Ovary (tissue), 10 donors: ENCODE measurements around the gene SPATA31D1. TPM values are rescaled to one million over a fixed set of nuclear protein-coding genes. Genes with fewer than 3 reads are reported as not detected.
"Not testable (repeated sequence)": the region's sequence is repeated elsewhere in the genome, so short reads cannot be mapped to it uniquely, and the experiment has no call there.

ENCODE experiments used
- DNase-seq, 5 donors: peaks; one replicate each; pipeline ENCODE4 v3.0.0-alpha.2; 2019 to 2020
- H3K27ac ChIP-seq, 2 donors: fragments of 200-600 bp; one replicate each; pipeline versions ENCODE4 v1.5.1 to v1.8.0; 2019 to 2022
- H3K27me3 ChIP-seq: fragments of 200-600 bp; one replicate; pipeline ENCODE4 v1.8.0; 2022
- H3K36me3 ChIP-seq: fragments of 200-600 bp; sonication (generic); one replicate; pipeline ENCODE4 v1.5.1; 2019
- H3K4me1 ChIP-seq: one replicate; pipeline ENCODE4 v1.8.1; 2013; ENCODE audit warnings: mild to moderate bottlenecking, moderate library complexity; ENCODE audit not compliant: insufficient read depth
- H3K4me3 ChIP-seq: fragments of 200-600 bp; sonication (generic); one replicate; pipeline ENCODE4 v1.5.1; 2017
- H3K9me3 ChIP-seq, 2 donors: fragments of 200-600 bp in 1 of 2; sonication (generic) in 1 of 2; one replicate each; pipeline versions ENCODE4 v1.5.1 to v1.8.1; 2013 to 2019; ENCODE audit warnings: mild to moderate bottlenecking in 1 of 2, moderate library complexity in 1 of 2
- CTCF ChIP-seq, 3 donors: fragments of 450-650 bp in 2 of 3; fragments of 200-600 bp in 1 of 3; IDR thresholded peaks; one replicate each; pipeline versions ENCODE4 v1.5.1 to v1.8.0; 2016 to 2022; ENCODE audit warnings: antibody characterized with exemption in 3 of 3, mild to moderate bottlenecking in 1 of 3
- EP300 ChIP-seq: sonication (generic); formaldehyde crosslinking; IDR thresholded peaks from one replicate; pipeline ENCODE4 v1.6.1; 2017; ENCODE audit warnings: antibody characterized with exemption
- POLR2A ChIP-seq: fragments of 450-650 bp; IDR thresholded peaks from one replicate; pipeline ENCODE4 v1.6.1; 2017; ENCODE audit warnings: antibody characterized with exemption, mild to moderate bottlenecking, moderate library complexity
- WGBS, 3 donors: extraction: QIAGEN DNeasy Blood & Tissue Kit in 1 of 3; methylation state at CpG; one replicate each; pipeline versions ENCODE4 v1.1.5 to v1.1.7; 2013 to 2017; 5-methylcytosine and 5-hydroxymethylcytosine counted together
- intact Hi-C, 4 donors: fragments of 100-400 bp; cut with DNase I; formaldehyde crosslinking; loops; one replicate each; pipeline versions ENCODE4 v1.11.0 to v1.15.1; 2022 to 2023
- long read RNA-seq, 3 donors: library from polyadenylated mRNA in 2 of 3; unstranded in 2 of 3; transcript quantifications; one replicate each; pipeline ENCODE4 v2.0.0 and lab custom pipeline, GENCODE V29; 2021 to 2026
- polyA plus RNA-seq, 2 donors: library from polyadenylated mRNA; stranded (reverse); fragments of 200-250 nt in 1 of 2; fragments of 350-450 nt in 1 of 2; fragmentation: Illumina TruSeq in 1 of 2; extraction: RNeasy Lipid Tissue Mini Kit (QIAGEN cat#74804) in 1 of 2; gene quantifications; one replicate each; pipeline ENCODE4 v1.2.3, GENCODE V29; 2013 to 2014
- total RNA-seq, 7 donors: library from RNA; depleted of rRNA in 2 of 7; stranded (reverse); fragments of >200 nt in 2 of 7; fragmentation: NEBNext Ultra II Directional in 3 of 7; extraction: Animal tissue kit (Norgen Biotek cat#: 25700) in 3 of 7; gene quantifications; one replicate each; pipeline versions ENCODE4 v1.1.0 to v1.2.4, GENCODE V29; 2016 to 2023
- donor health status: DM: no; HTN: no; CAD: no; lungs with moderate emphysema.
- donor health status: DM: no; HTN: no; CAD: no.
- donor health status: Bipolar disorder and iron deficiency.
- donor health status: DM: yes; HTN: yes; CAD: no.
- donor health status: DM: no; HTN: no; CAD: no.
- donor health status: DM: yes; HTN: yes; CAD: no.

The SPATA31D1 gene
- total RNA-seq (not detected), polyA plus RNA-seq (not detected)
- long read RNA-seq, donor 1, result 0 reads
- long read RNA-seq, donor 2, result 0 reads
- long read RNA-seq, donor 3, result 0 reads

GRCh38 chr9:81988472-81988871, at the start of gene SPATA31D1:
Gene SPATA31D1, plus strand, starts transcription at chr9:81988772. Its CDS starts 47 bp downstream, at chr9:81988819.
- H3K27ac ChIP-seq, H3K27me3 ChIP-seq, H3K4me1 ChIP-seq, H3K36me3 ChIP-seq, H3K4me3 ChIP-seq, H3K9me3 ChIP-seq, DNase-seq, intact Hi-C loops: not testable (repeated sequence)
- WGBS, 3 donors, result 95 to 96% (median 95%) methylated on average over 1 of the region's 1 CpG

- H3K27ac ChIP-seq, H3K4me1 ChIP-seq, H3K27me3 ChIP-seq, H3K4me3 ChIP-seq, intact Hi-C loops, H3K9me3 ChIP-seq, H3K36me3 ChIP-seq, DNase-seq: not testable (repeated sequence)
- WGBS, 3 donors, result no CpG with 5 or more reads among the region's 2 CpGs
These were observed 45.2 kb upstream of the SPATA31D1 start, which contains the start of gene SPATA31D3 for GRCh38 chr9:81943393-81943792. Gene SPATA31D3, plus strand, starts transcription at chr9:81943500. Its CDS starts 86 bp downstream, at chr9:81943586.

DNA sequence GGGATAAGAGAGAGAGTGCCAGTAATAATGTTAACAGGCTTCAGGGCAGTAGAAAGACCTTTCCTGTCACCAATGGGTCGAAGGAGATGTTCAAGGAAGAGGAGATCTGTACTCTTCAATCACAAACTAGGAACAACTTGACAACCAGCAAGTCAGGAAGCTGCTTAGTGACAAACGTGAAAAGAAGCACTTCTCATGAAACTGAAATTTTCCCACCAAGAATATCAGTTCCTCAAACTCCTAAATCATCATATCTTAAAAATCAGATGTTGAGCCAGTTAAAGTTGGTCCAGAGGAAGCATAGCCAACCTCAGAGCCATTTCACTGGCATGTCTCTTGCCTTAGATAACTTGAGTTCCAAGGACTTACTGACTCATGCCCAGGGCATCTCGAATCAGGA, 39.9 kb upstream of the SPATA31D1 start:
- intact Hi-C loops, H3K4me1 ChIP-seq, H3K9me3 ChIP-seq, DNase-seq, H3K27me3 ChIP-seq, H3K4me3 ChIP-seq, H3K36me3 ChIP-seq, H3K27ac ChIP-seq: not testable (repeated sequence)
- 80 to 100% methylated on average over 1 of the region's 3 CpGs; no CpG with 5 or more reads in 1 of the 3 donors for whole genome bisulfite sequencing, 3 donors

DNA sequence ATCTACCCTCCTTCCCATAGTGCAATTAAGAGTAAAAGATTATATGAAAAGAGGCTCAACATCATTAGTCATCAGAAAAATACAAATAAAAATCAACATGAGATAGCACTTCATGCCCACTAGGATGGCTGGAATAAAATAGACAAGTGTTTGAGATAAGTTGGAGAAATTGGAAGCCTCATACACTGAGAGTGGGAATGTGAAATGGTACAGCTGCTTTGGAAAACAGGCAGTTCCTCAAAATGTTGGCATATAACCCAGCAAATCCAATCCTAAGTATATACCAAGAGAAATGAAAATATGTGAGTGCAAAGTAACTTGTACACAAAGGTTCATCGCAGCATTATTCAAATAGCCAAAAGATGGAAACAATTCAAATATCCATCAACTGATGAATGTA, 35.5 kb upstream of the SPATA31D1 start:
- no peak for DNase-seq
- Histone ChIP-seq H3K9me3 (no peaks in the 10 kb centered on the region), H3K4me1 (no peaks in the 10 kb centered on the region), H3K27me3 (no peaks in the 10 kb centered on the region), H3K36me3 (no peaks in the 10 kb centered on the region), H3K27ac (no peak overlapping the region), H3K4me3 (no peak overlapping the region)
- intact Hi-C loops, result no loop called here
- WGBS, 3 donors, result 83 to 98% (median 94%) methylated on average over 1 of the region's 1 CpG
- TF ChIP-seq POLR2A (no peak), CTCF (IDR thresholded peaks at IDR 0.05) (no peak), EP300 (no peak)

- Histone ChIP-seq H3K9me3 (no peaks in the 10 kb centered on the region), H3K27me3 (no peaks in the 10 kb centered on the region), H3K4me3 (no peak overlapping the region), H3K4me1 (no peaks in the 10 kb centered on the region), H3K27ac (no peak overlapping the region), H3K36me3 (no peaks in the 10 kb centered on the region)
- no peak for DNase-seq
- intact Hi-C loops, result no loop called here
- TF ChIP-seq EP300, result no peak
- TF ChIP-seq POLR2A, result no peak
- TF ChIP-seq CTCF (IDR thresholded peaks at IDR 0.05), result no peak
These were observed 32.9 kb upstream of the SPATA31D1 start for GRCh38 chr9:81955625-81956024.

- H3K4me1 ChIP-seq, result no peaks in the 10 kb centered on the region
- TF ChIP-seq CTCF (IDR thresholded peaks at IDR 0.05), result no peak
- no peak for TF ChIP-seq EP300
- TF ChIP-seq POLR2A, result no peak
- no peak overlapping the region for H3K27ac ChIP-seq
- intact Hi-C loops, result no loop called here
- H3K36me3 ChIP-seq, result no peaks in the 10 kb centered on the region
- DNase-seq, result no peak
- no peaks in the 10 kb centered on the region for H3K9me3 ChIP-seq
- H3K4me3 ChIP-seq, result no peak overlapping the region
- WGBS, 3 donors, result 68 to 77% (median 73%) methylated on average over 6 of the region's 6 CpGs
- no peaks in the 10 kb centered on the region for H3K27me3 ChIP-seq
These were observed 24.1 kb upstream of the SPATA31D1 start for GRCh38 chr9:81964218-81965171.
